Kidney (tissue), 14 donors: Measurements from ENCODE around the gene TNRC6A. TPM values are rescaled to one million over a fixed set of nuclear protein-coding genes. Genes with fewer than 3 reads are reported as not detected.
"Not testable (repeated sequence)": the region's sequence is repeated elsewhere in the genome, so short reads cannot be mapped to it uniquely, and the experiment has no call there.

Source experiments
- DNase-seq, 5 donors: peaks; one replicate each; pipeline ENCODE4 v3.0.0-alpha.2; 2013 to 2020
- FAIRE-seq: peaks from 2 replicates; lab custom pipeline; 2012; peaks lifted over from hg19 to GRCh38; lab: Jason Lieb, UNC
- H3K27ac ChIP-seq, 2 donors: one replicate each; pipeline ENCODE4 v1.7.0; 2013; ENCODE audit warnings: low read depth in 2 of 2, low read length in 2 of 2, inconsistent platforms in 1 of 2
- H3K27me3 ChIP-seq: one replicate; pipeline ENCODE4 v1.7.1; 2013; ENCODE audit warnings: low read length, inconsistent platforms; ENCODE audit not compliant: control insufficient read depth, insufficient read depth
- H3K36me3 ChIP-seq, 3 donors: one replicate each; pipeline versions ENCODE4 v1.7.0 to v1.7.1; 2013; ENCODE audit warnings: low read length in 3 of 3, control low read depth in 1 of 3, inconsistent platforms in 1 of 3; ENCODE audit not compliant: insufficient read depth in 3 of 3, control insufficient read depth in 2 of 3
- H3K4me1 ChIP-seq, 3 donors: one replicate each; pipeline versions ENCODE4 v1.7.0 to v1.7.1; 2013; ENCODE audit warnings: low read length in 3 of 3, inconsistent platforms in 1 of 3, low read depth in 1 of 3; ENCODE audit not compliant: control insufficient read depth in 2 of 3, insufficient read depth in 2 of 3
- H3K4me3 ChIP-seq, 3 donors: one replicate each; pipeline versions ENCODE4 v1.7.0 to v1.8.1; 2013; ENCODE audit warnings: low read length in 3 of 3, control low read depth in 1 of 3, inconsistent platforms in 1 of 3
- H3K9ac ChIP-seq, 3 donors: one replicate each; pipeline versions ENCODE4 v1.7.0 to v1.7.1; 2013; ENCODE audit warnings: low read length in 3 of 3, control low read depth in 1 of 3, inconsistent platforms in 1 of 3
- H3K9me3 ChIP-seq, 3 donors: one replicate each; pipeline versions ENCODE4 v1.7.0 to v1.7.1; 2013; ENCODE audit warnings: low read length in 3 of 3, control low read depth in 1 of 3, inconsistent platforms in 1 of 3; ENCODE audit not compliant: control insufficient read depth in 2 of 3, insufficient read depth in 1 of 3
- intact Hi-C: fragments of 100-400 bp; cut with DNase I; formaldehyde crosslinking; loops from one replicate; pipeline ENCODE4 v1.11.1; 2022
- polyA plus RNA-seq: library from polyadenylated mRNA; stranded (reverse); fragments of 350-450 nt; fragmentation: Illumina TruSeq; extraction: RNeasy Lipid Tissue Mini Kit (QIAGEN cat#74804); gene quantifications from one replicate; pipeline ENCODE4 v1.2.3, GENCODE V29; 2014; ENCODE audit warnings: low read depth, low replicate concordance; ENCODE audit not compliant: insufficient read depth
- total RNA-seq: library from RNA; stranded (reverse); fragmentation: NEBNext Ultra II Directional; extraction: Animal tissue kit (Norgen Biotek cat#: 25700); gene quantifications from one replicate; pipeline ENCODE4 v1.2.1, GENCODE V29; 2021
- TF ChIP-seq, protein P1 (sequence below): IDR thresholded peaks from 3 replicates; pipeline ENCODE4 v1.5.1; 2012; ENCODE audit warnings: mild to moderate bottlenecking, moderate library complexity, borderline replicate concordance; ENCODE audit not compliant: insufficient read depth; ENCODE audit errors: extremely low read depth
- donor health status: control.
- donor health status: control.
- donor health status: control.
- donor health status: control.
- donor health status: control.
- donor health status: DM: yes; HTN: yes; CAD: no.
- donor health status: Normal renal cell carcinoma (clear cell type).

Gene TNRC6A
- total and polyA plus RNA-seq, 2 donors from 2014 or later: 8.0 to 61.9 TPM

GRCh38 chr16:24749310-24749709, 19.9 kb downstream of the TNRC6A start:
- TF ChIP-seq, protein P1, sequence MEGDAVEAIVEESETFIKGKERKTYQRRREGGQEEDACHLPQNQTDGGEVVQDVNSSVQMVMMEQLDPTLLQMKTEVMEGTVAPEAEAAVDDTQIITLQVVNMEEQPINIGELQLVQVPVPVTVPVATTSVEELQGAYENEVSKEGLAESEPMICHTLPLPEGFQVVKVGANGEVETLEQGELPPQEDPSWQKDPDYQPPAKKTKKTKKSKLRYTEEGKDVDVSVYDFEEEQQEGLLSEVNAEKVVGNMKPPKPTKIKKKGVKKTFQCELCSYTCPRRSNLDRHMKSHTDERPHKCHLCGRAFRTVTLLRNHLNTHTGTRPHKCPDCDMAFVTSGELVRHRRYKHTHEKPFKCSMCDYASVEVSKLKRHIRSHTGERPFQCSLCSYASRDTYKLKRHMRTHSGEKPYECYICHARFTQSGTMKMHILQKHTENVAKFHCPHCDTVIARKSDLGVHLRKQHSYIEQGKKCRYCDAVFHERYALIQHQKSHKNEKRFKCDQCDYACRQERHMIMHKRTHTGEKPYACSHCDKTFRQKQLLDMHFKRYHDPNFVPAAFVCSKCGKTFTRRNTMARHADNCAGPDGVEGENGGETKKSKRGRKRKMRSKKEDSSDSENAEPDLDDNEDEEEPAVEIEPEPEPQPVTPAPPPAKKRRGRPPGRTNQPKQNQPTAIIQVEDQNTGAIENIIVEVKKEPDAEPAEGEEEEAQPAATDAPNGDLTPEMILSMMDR: no peak
- Histone ChIP-seq H3K9ac (no peak overlapping the region), H3K27me3 (no peaks in the 10 kb centered on the region), H3K9me3 (no peaks in the 10 kb centered on the region), H3K4me1 (peaks cover 0 to 27% (median 17%) of the 10 kb centered on the region in 3 donors), H3K27ac (no peak overlapping the region), H3K4me3 (no peak overlapping the region), H3K36me3 (no peaks in the 10 kb centered on the region)
- intact Hi-C loops: no loop called here
- no peak for FAIRE-seq
- DNase-seq: no peak

DNA sequence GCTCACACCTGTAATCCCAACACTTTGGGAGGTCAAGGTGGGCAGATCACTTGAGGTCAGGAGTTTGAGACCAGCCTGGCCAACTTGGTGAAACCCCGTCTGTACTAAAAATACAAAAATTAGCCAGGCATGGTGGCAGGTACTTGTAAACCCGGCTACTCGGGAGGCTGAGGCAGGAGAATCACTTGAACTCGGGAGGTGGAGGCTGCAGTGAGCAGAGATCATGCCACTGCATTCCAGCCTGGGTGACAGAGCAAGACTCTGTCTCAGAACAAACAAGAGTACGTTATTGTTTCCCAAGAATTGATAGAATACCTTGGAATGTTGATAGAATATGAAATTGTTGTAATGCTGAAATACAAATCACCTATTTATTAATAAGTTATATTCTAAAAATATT, 20.4 kb downstream of the TNRC6A start:
- H3K27ac ChIP-seq, H3K9me3 ChIP-seq, FAIRE-seq, H3K36me3 ChIP-seq, H3K4me3 ChIP-seq, intact Hi-C loops, H3K9ac ChIP-seq, DNase-seq, H3K27me3 ChIP-seq: not testable (repeated sequence)
- H3K4me1 ChIP-seq: peaks cover 0 to 27% (median 17%) of the 10 kb centered on the region in 3 donors

DNA sequence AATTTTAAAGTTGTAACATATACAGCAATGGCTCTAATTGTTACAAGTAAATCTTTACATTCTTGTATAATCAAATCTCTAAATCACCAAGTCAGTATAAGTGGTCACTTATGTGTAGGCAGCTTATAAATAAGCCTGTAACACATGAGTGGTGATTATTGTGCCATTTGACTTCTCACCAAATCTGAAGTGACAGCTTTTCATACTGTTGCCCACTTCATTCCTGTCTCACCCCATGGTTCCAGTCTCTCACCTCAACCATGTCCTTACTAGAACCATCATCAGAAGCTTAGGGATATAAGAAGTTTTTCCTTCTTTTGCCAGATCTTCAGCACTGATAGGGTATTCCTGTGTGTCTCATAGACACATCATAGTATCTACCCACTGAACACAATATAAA, 23.5 kb downstream of the TNRC6A start:
- H3K4me3 ChIP-seq: no peak overlapping the region
- H3K36me3 ChIP-seq: no peaks in the 10 kb centered on the region
- H3K9ac ChIP-seq: no peak overlapping the region
- no peak overlapping the region for H3K27ac ChIP-seq
- TF ChIP-seq, protein P1: no peak
- intact Hi-C loops: no loop called here
- peaks cover 0 to 2% (median 0%) of the 10 kb centered on the region in 3 donors for H3K4me1 ChIP-seq
- FAIRE-seq (no peak), DNase-seq (no peak)
- H3K9me3 ChIP-seq: no peaks in the 10 kb centered on the region
- no peaks in the 10 kb centered on the region for H3K27me3 ChIP-seq

DNA sequence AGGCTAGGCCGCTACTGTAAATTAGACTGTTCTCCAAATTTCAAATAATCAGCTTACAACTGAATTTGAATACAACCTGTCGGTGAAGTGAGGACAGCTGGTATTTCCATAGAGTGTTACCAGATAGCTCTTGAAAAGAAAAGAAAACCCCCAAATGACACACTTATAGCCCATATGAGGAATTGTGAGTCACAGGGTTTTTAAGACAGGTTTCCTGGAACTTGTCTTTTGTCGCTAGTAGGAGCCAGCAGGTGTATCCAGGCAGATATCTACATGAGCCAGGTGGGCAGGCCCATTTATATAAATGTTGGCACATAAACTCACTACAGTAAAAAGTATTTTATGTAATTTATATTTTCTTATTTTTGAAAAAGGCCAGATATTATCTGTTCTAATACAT, 24.0 kb downstream of the TNRC6A start:
- H3K4me1 ChIP-seq: no peaks in the 10 kb centered on the region
- no peaks in the 10 kb centered on the region for H3K27me3 ChIP-seq
- FAIRE-seq (no peak), DNase-seq (no peak)
- H3K36me3 ChIP-seq: no peaks in the 10 kb centered on the region
- no peaks in the 10 kb centered on the region for H3K9me3 ChIP-seq
- H3K27ac ChIP-seq: no peak overlapping the region
- TF ChIP-seq, protein P1: no peak
- intact Hi-C loops: no loop called here
- H3K9ac ChIP-seq: no peak overlapping the region
- no peak overlapping the region for H3K4me3 ChIP-seq
